Suppressor macrophage treated with lipopolysaccharide for 4 hours (primary cell): ENCODE data around the gene GMPPA.
A peak's percentile ranks its signal among the peaks of the same experiment; 100 is the strongest.

Source experiments
- DNase-seq: peaks from one replicate; pipeline ENCODE4 v3.0.0-alpha.2; 2020

Gene GMPPA

DNA sequence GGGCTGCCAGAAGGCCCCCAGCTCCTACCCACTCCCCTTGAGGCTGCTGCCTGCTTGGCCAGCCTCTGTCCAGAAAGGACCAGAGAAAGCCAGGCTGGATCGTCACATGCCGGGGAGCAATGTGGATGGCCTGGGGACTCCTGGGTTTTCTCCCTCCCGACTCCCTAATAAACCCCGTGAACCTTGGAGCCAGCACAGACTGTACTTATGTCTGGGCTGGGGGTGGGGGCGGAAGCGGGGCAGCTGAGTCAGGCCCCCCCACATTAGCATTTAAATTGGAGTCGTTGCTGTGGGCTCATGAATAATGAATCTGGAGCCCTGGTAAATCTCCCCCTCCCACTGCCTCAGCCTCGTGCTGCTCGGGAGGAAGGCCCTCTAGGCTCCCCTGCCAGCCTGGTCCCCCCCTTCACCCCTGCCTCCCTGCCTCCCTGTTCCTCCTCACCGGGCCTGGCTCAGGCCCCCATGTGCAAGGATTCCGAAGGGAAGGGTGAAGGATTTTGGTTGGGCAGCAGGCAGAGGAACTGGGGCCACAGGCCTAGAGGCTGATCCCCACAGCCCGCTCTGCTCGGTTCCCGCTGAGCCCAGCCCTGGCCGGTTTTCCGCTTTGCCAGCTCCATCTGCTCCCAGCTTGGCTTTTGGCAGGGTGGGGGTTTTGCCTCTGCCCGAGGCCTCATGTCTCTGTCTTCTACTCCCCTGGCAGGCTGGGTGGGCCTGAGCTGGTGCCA is 8.3 kb downstream of the GMPPA start:
- DNase-seq, result no peak

DNA sequence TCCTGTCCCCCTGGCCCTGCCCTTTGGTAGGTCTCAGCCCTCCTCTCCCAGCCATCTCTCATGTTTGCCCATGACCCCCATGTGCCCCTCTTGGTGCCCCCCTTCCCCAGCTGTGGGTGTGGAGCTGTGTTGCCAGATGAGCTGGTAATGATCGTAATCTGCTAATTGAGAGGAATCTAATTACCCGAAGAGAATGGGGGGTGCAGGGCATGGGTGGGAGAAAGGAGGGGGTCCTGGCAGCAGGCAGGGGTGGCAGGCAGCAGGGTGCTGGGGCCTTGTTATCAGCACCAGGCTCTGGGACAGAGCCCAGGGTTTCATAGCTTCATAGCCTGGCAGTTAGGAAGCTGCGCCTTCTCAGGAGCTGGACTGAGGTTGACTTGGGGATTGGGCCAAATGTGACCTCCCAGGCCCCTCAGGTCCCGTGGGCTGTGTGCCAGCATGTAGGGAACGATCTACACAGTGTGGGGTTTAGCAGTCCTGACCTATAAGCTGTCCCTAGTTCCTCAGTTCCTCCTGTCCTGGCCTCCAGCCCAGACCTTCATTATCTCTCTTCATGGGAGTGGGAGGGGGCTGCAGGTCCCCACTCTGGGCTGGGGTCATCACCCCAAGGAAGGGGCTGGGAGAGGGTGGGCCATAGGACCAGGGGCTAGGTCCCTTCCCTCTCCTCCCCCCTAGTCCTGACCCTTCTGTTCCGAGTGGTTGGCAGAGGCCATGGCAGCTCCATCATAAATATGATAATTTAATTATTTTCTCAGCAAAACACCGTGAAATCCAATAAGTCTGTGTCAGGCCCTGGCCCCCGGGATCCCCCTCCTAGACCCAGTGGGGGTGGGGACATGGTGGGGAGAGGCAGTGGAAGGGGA is 9.1 kb downstream of the GMPPA start:
- no peak for DNase-seq

DNA sequence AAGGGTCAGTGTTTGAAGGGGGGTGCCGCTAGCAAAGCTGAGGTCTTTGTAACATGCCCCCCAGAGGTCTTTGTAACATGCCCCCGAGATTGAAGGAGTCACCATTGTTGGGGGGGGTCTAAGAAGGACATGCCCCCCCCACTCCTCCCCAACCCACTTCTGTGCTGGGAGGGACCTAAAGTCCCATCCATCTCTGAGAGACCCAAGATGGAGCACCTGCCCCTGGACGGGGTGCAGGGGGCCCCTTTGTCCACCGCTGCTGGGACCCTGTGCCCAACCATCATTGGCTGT is 9.7 kb downstream of the GMPPA start:
- DNase-seq, result no peak

DNA sequence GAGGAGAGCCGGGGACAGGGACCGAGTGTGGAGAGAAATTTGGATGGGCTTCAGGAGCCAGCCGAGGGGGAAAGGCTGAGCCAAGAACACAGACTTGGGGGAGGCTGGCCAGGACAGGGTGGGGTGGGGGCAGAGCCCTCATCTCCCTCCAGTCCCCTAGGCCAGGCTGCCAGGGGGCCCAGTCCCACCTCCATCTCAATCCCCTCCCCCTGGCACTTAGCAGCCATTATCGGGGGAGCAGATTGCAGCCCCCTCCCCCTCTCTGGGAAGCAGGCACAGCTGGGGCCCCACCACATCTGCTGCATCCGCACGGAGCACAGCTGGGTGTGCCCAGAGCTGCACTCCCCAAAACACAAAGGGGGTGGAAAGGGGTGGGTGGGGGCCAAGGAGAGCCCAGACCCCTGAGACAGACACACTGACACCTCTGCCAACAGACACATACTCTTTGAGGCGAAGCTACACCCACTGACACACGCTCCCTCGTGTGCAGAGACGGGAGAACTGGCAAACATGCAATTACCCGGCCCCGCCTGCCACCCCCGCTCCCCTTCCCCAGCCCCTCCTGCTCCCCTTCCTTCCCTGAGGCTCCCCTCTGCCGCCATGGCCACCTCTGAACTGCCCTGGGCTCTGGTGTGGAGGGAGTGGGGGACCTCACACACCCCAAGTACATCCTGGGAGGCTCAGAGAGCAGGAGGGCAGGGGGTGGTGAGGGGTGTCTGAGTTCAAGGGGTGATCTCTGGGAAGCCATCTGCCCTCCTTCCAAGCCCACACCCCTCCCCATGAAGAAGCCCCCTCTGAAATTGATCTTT is 10.5 kb downstream of the GMPPA start:
- DNase-seq, result no peak

DNA sequence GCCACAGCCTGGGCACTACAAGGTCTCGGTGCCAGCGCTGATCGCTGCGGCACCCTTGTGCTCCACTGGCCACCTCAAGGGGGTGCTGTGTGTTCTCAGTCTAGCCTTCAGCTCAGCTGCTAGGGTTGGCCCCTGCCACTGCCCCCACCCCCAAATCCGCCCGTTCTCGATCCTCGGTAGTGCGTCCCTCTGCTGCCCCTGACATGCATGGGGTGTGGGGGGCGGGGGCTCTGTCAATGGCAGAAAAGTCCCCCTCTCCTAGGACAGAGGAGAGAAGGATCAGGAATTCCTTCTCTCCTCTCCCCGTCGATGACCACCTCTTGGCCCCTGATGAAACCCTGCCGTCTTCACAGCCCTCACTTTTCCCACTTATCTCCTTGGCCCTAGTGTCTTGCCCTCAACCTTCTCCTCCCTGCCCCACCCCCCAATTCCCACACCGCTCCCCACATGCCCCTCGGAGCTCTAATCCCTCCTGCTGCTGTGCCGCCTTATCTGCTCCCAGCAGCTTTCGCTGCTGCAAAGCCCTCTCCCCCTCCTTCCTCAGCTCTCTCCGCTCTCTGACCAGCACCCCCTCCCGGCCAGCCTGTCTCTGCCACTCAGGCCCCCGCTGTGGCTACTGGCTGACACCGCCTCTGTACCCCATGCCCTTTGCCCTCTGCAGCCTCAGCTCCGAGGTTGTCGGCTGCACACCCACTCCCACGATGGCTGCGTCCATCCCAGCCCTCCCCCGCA is 11.3 kb downstream of the GMPPA start:
- DNase-seq, result peak; percentile 45

DNA sequence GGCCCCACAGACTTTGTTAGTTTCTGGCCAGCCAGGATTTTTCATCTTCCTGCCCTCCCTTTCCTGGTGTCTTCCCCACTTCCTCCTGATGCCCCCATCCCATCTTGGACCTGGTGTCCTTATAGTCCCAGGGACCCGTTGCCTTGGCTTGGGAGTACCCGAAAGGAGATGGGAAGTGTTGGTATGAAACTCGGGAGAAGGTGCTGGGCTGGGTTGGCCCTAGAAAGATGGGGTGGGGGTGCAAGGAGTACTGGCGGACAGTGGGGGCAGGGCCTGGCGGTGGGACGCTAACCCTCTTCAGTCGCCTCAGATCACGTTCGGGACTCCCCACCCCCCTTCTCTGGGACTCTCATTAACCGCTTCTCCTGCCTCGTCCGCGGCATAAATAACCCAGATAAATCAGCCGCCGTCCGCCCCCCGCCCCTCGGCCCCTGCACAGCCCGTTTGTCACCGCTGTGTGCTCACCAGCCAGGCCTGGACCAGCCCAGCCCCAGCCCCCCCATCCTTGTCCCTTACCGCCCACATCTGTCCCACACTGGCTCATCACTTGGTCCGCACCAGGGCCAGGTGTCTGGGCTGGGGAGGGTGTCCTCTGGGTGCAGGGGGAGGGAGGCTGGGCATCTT is 11.9 kb downstream of the GMPPA start:
- no peak for DNase-seq

DNA sequence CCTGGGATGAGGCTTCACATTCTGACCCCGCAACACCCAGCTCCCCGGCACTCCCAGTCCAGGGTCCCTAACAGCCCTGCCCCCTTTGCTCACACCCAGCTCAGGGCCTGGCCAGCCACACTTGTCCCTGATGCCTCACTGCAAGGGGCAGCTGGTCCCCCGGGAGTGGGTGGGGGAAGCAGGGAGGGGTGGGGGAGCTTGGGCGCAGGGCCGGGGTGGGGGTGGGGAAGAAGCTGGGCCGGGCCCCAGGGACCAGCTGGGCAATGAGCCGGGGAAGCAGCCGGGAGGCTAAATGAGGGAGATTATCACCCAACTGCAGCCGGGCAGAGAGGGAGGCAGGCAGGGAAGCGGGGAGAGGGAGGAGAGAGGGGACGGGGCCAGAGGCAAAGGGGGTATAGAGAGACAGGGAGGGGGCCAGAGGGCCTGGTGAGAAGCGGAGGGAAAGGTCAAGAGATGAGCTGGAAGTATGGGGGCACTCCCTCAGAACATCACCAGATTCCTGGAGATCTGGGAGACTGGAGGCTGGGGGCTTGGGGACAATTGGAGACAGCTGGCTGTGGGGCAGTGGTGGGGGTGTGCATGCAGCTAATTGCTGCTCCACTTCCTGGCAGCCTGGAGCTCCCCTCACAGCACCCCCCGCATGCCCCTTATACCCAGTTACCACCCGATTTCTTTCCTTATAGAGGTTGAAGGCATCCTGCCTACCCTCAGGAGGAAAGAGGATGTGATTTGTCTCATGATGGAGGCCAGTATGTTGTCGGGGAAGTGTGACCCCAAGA is 13.0 kb downstream of the GMPPA start:
- no peak for DNase-seq

DNA sequence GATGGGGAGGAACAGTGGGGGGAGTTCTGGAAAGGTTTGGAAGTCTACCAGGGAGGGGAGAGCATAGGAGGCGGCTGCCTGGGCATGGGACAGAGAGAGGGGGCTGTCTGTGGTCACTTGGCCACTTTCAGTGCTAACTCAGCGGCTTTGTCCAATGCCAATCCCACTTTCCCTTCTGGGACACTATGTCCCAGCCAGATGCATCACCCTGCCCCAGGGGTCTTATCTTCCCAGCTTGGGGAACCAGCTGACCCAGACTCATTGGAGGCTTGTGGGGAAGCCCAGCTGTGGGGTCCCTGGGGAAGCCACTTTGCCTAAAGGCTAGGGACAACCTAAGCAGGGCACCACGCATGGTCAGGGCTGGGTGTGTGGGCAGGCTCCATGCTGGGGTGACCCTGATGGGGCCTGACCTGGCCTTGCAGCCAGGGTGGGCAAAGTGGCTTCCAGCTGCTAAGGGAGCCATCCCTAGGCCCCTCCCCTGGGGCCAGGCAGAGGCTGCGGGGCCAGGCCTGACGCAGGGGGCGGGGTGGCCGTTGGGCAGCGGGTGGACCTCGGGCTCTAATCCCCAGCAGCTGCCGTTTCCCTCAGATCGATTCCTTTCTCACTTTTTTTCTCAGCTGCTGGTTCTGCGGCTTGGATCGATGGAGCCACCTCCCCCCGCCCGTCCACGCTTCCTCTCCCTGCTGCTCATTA is 14.0 kb downstream of the GMPPA start:
- no peak for DNase-seq

DNA sequence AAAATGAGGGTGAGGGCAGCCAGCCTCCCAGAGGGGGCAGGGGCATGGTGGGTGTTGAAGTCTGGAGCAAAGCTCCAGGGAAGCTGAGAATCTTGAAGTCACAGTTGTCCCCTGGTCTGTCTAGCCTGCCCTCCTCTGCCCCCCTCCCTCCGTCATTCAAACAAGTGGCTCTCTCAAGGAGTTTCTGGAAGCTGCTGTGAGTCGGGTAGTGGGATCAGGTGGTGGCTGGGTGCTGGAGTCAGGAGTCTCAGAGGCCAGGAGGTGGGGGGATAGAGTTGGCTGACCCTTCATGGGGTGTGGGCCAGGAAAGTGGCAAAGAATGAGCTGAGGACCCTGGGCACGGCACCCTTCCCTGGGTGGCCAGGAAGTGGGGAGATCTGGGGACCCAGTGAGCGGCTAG is 15.1 kb downstream of the GMPPA start:
- no peak for DNase-seq

DNA sequence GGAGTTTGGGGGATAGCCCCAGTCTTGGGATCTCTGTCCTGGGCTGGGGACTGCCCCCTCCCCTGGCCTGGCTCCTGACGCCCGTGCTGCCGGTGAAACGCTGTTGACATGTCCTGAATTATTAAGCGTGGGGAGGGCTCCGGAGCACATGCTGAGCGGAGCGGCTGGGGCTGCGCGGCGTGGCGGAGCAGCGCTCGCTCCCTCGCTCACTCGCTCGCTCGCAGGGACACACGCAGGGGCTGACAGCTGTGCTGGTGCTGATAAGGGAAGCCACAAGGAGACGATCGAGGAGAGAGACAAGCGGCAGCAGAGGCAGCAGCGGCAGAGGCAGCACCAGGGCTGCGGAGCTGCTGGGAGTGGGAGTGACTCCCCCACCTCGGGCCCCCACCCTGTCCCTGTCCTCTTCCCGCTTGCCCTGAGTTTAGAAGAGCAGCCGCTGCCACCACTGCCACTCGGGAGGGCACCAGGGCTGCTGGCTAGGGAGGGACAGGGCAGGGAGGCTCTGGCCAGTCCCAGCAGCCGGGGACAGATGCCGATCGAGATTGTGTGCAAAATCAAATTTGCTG is 15.6 kb downstream of the GMPPA start, which contains the start of gene ASIC4:
Gene ASIC4 (plus strand): TSS at position 287 of the 566 bp plus-strand sequence. CDS start 243 bp downstream, at position 530.
- DNase-seq, result no peak

DNA sequence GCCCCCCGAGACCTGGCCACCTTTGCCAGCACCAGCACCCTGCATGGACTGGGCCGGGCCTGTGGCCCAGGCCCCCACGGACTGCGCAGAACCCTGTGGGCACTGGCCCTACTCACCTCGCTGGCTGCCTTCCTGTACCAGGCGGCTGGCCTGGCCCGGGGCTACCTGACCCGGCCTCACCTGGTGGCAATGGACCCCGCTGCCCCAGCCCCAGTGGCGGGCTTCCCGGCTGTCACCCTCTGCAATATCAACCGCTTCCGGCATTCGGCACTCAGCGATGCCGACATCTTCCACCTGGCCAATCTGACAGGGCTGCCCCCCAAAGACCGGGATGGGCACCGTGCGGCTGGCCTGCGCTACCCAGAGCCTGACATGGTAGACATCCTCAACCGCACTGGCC is 16.1 kb downstream of the GMPPA start:
- no peak for DNase-seq

DNA sequence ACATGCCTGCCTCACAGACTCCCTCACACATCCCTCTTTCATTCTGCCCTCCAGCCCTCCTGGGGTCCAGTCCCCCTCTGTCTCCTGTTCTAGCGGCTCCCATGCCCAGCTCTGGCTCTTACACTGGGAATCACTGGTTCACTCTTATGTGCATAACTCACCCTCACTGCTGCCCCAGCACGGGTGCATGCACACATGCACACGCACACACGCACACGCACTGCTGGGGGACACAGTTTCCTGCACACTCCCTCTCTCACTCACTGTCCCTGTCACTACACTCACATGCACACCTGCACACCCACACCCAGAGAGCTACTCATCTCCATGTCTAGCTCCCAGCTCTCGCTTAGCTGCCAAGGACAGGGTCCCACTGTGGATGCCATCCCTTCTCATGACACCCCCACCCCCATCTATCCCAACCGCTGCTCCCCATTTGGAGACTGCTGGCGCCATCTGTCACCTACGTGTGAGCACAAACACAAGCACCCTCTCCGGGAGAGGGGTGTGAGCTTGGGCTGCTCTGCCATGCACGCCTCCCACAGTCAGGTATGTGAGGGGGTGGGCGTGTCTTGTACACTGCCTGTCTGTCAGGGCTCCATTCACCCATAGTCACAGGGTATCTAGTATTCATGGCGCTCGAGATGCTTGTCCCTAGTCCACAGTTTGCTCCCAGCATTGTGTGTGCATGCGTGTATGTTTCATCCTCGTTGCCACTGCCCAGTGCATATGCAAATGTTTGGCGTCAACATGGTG is 17.4 kb downstream of the GMPPA start:
- no peak for DNase-seq

DNA sequence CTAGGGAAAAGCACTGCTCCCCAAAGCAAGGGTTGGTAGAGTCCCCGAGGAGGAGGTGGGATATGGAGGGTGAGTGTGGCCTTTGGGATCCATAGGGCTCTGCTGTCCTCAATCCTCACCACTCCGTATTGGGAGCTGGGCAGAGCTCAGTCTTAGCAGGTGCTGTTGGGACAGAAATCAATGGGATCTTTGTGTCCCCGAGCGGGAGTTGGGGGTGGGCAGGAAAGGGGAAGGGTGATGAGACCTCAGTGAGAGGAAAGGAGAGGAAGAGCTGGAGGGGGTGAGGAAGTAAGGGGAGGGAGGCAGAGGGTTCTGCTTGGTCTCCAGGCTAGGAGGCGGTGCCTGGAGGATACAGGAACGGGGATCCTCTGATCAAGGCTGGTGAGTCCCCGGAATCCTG is 18.2 kb downstream of the GMPPA start:
- DNase-seq, result no peak

DNA sequence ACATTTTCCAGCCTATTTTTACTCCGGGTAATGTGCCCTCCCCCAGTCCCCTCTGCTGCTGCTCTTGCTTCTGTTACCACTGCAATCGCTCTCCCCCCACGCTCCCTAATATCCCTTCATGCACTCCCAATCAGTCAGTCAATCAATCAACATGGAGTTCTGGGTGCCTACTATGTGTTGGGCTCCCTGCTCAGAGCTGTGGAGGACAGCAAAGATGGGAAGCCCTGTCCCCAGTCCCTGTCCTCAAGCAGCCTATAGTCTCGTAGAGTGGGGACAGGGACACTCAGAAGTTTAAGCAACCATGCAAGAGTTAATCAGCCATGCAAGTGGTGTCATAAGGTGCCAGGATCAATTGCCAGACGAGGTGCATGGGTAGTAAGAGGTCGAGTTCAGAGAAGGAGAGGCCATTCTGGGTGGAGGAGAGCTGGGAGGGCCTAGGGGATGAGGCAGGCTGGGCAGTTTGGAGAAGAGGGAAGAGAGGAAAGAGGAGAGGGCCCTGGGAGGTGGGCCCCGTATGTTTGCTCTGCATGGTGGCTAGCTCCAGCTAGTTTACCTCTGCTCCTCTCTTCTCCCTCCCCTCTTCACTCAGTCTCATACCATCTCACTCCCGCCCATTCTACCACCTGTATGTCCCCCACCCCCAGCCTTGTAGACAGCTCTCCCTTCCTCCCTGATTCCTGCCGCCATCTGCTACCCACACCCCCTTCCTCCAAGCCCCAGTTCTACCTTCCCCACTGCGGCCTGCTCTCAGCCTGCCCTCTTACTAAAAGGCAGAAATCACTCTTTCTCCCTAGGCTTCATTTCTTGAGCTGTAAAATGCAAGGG is 19.5 kb downstream of the GMPPA start:
- no peak for DNase-seq

DNA sequence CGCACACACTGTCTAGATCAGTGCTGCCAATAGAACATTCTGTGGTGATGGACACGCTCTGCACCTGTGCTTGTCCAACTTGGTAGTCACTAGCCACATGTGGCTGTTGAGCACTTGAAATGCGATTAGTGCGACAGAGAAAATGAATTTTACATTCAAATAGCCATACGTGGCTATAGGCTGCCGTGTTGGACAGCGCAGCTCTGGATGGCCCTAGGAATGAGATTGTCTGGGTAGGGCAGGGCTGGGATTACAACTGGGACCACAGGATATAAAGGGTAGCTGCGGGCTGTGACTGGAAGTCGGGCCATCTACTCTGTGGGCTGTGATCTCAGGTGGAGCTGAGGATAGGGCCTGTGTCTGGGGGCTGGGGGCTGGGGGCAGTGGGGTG is 20.8 kb downstream of the GMPPA start:
- DNase-seq, result no peak

DNA sequence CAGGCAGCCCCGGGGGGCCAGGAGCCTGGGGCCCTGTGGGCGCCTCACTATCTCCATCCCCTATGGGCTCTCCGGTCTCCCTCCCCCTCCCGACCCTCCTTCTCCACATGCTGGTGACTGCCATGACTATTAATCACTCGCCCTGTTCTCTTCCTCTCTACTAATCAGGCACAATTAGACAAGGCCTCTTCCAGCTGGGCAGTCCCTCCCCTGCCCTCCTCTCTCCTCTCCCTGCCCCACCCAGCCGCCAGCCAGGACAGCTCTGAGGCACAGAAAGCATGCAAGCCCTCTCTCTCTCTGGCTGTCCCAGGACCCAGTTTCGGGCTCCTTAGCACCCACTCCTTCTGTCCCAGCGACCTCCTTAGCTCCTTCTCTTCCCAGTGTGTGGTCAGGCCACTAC is 21.4 kb downstream of the GMPPA start:
- no peak for DNase-seq

DNA sequence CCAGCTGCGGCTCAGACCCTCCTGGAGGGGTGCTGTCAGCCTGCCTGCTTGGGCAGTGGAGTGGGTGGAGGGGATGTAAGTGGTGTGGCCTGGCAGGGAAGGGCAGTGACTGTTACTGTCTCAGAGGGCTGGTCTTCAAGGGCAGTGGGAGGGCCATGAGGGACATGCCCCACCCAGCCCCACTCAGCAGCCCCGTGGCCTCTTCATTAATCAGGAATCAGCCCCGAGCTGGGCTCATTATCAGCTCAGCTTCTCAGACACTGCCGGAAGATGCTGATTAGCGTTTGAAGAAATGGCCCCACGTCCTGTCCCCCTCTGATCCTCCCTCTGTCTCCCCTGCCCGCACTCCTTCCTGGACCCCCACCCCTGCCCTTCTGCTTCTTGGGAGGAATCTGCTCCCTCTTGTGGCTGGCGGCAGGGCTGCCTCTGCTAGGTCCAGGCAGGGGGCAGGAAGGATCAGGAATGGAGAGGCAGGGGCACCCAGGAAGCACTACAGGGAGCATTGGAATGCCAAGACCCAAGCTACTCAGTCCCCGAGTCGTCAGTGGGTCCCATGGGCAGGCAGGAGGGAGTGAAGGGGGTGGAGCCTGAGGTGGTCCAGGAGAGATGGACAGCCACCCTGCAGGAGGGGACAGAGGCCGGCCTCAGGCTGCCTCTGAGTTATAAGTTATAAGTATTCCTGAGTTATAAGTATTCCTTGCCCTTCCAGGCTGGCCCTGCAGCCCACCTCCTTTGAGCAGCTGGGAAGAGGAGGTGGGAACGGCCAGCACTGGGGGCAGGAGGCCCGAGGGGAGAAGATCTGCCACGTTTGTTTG is 22.6 kb downstream of the GMPPA start:
- no peak for DNase-seq
